Measurements from ENCODE around the gene RAPGEF4.

The RAPGEF4 gene

GRCh38 chr2:172856606-172857005, 121.0 kb downstream of the RAPGEF4 start:
- in situ Hi-C loops (cut with MboI; ENCODE audit: low sequenced_read_pairs), result no loop called here

GRCh38 chr2:172858473-172858745, 122.8 kb downstream of the RAPGEF4 start:
- in situ Hi-C loops (cut with MboI; ENCODE audit: low sequenced_read_pairs), result no loop called here

- in situ Hi-C loops (cut with MboI; ENCODE audit: low sequenced_read_pairs), result no loop called here
Observed at GRCh38 chr2:172859581-172860335, 124.1 kb downstream of the RAPGEF4 start.

GRCh38 chr2:172860336-172860707, 124.7 kb downstream of the RAPGEF4 start:
- in situ Hi-C loops (cut with MboI; ENCODE audit: low sequenced_read_pairs), result no loop called here

GRCh38 chr2:172861098-172861497, 125.5 kb downstream of the RAPGEF4 start:
- in situ Hi-C loops (cut with MboI; ENCODE audit: low sequenced_read_pairs), result no loop called here

- in situ Hi-C loops (cut with MboI; ENCODE audit: low sequenced_read_pairs), result no loop called here
Observed at GRCh38 chr2:172861656-172862476, 126.2 kb downstream of the RAPGEF4 start.

GRCh38 chr2:172863341-172863740, 127.7 kb downstream of the RAPGEF4 start:
- in situ Hi-C loops (cut with MboI; ENCODE audit: low sequenced_read_pairs), result no loop called here

- in situ Hi-C loops (cut with MboI; ENCODE audit: low sequenced_read_pairs), result no loop called here
Observed at GRCh38 chr2:172864182-172864581, 128.5 kb downstream of the RAPGEF4 start.

- in situ Hi-C loops (cut with MboI; ENCODE audit: low sequenced_read_pairs), result no loop called here
Observed at GRCh38 chr2:172865422-172865821, 129.8 kb downstream of the RAPGEF4 start.

- in situ Hi-C loops (cut with MboI; ENCODE audit: low sequenced_read_pairs), result no loop called here
Observed at GRCh38 chr2:172869861-172870260, 134.2 kb downstream of the RAPGEF4 start.

- in situ Hi-C loops (cut with MboI; ENCODE audit: low sequenced_read_pairs), result no loop called here
Observed at GRCh38 chr2:172870396-172870795, 134.8 kb downstream of the RAPGEF4 start.

- in situ Hi-C loops (cut with MboI; ENCODE audit: low sequenced_read_pairs), result no loop called here
Observed at GRCh38 chr2:172877826-172878225, 142.2 kb downstream of the RAPGEF4 start.

- in situ Hi-C loops (cut with MboI; ENCODE audit: low sequenced_read_pairs), result no loop called here
Observed at GRCh38 chr2:172878260-172878659, 142.6 kb downstream of the RAPGEF4 start.

- in situ Hi-C loops (cut with MboI; ENCODE audit: low sequenced_read_pairs), result no loop called here
Observed at GRCh38 chr2:172884336-172884735, 148.7 kb downstream of the RAPGEF4 start.

- in situ Hi-C loops (cut with MboI; ENCODE audit: low sequenced_read_pairs), result no loop called here
Observed at GRCh38 chr2:172885996-172886395, 150.4 kb downstream of the RAPGEF4 start.

GRCh38 chr2:172887280-172887679, 151.6 kb downstream of the RAPGEF4 start:
- in situ Hi-C loops (cut with MboI; ENCODE audit: low sequenced_read_pairs), result no loop called here

GRCh38 chr2:172888714-172889669, 153.3 kb downstream of the RAPGEF4 start:
- in situ Hi-C loops (cut with MboI; ENCODE audit: low sequenced_read_pairs), result no loop called here

GRCh38 chr2:172889768-172890430, 154.3 kb downstream of the RAPGEF4 start:
- in situ Hi-C loops (cut with MboI; ENCODE audit: low sequenced_read_pairs), result no loop called here

- in situ Hi-C loops (cut with MboI; ENCODE audit: low sequenced_read_pairs), result no loop called here
Observed at GRCh38 chr2:172893111-172893510, 157.5 kb downstream of the RAPGEF4 start.

- in situ Hi-C loops (cut with MboI; ENCODE audit: low sequenced_read_pairs), result no loop called here
Observed at GRCh38 chr2:172893671-172894070, 158.0 kb downstream of the RAPGEF4 start.

All from HL-60/S4 treated with phorbol 12-myristate 13-acetate at 8.2 ng/mL for 4 days and 3 days (cell line).